Epithelial cell of umbilical artery (primary cell): ENCODE measurements around the gene OR51A4. TPM values are rescaled to one million over a fixed set of nuclear protein-coding genes. Genes with fewer than 3 reads are reported as not detected.

Experiments used
- total RNA-seq: library from RNA; depleted of rRNA; stranded (reverse); fragments of >200 nt; gene quantifications from 2 replicates; pipeline ENCODE4 v1.2.3, GENCODE V29; 2014

The OR51A4 gene, protein sequence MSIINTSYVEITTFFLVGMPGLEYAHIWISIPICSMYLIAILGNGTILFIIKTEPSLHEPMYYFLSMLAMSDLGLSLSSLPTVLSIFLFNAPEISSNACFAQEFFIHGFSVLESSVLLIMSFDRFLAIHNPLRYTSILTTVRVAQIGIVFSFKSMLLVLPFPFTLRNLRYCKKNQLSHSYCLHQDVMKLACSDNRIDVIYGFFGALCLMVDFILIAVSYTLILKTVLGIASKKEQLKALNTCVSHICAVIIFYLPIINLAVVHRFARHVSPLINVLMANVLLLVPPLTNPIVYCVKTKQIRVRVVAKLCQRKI
- total RNA-seq = not detected in 2 replicates

DNA sequence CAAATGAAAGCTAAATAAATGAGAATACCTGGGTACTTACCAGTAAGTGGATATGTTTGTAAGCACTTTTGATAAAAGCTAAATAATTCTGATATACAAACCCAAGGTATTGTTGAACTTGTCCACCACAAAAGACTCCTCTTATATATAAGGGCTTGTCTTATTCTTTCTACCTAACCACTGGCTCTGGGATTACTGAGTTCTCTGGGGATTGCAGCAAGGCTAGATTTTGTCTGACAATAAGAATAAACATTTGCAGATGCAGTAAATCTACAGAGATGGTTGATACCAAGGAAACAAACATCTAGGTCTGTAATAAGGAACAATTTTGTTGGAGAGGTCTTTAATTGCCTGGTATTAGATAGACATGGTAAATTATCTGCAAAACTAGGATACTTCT, at the start of gene OR51A4:
Gene OR51A4, minus strand, starts transcription at position 101 of the 400 bp plus-strand sequence. CDS start 505 bp downstream, outside the sequence.

DNA sequence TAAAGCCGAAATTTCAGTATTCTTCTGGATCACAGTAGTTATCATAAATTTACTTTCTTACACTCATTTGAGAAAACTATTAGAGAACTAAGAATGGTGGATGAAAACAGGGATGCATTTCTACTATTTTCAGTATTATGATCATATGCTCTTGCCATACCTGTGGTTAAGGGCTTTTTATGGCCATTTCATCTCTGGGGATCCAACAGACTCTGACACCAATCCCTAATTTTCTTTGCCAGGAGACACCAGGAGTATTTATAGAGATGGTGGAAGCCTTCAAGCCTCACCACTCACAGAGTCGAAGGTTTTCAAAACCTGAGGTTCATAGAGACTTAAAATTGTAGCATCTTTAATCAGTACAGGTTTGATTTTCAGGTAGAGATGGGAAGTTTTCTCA, 47.1 kb upstream of the OR51A4 start, which contains the start of gene OR51L1:
Gene OR51L1, plus strand, starts transcription at position 301 of the 400 bp plus-strand sequence. CDS start 4,132 bp downstream, outside the sequence.

DNA sequence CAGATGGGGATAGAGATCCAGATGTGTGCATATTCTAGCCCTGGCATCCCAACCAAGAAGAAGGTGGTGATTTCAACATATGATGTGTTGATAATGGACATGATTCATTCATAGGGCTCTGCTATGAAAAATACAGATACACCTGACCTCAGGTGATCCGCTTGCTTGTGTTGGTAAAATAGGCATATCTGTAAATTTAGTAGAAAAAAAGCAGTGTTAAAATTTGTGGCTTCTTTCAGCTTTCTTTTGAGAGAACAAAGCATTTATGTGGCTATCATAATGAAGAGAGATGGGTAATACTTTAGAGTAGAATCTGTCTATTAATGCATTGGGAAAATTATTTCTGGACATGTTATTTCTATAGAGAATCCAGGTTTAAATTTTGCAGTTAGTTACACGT, 8.2 kb upstream of the OR51A4 start, which contains the start of gene OR51A2:
Gene OR51A2, minus strand, starts transcription at position 101 of the 400 bp plus-strand sequence. Its CDS starts 0 bp downstream, at position 101.

GRCh38 chr11:4924239-4924638, 23.2 kb downstream of the OR51A4 start, which contains the start of gene OR51G1:
Gene OR51G1 (minus strand): TSS chr11:4924339. CDS start chr11:4924339, 0 bp downstream.

DNA sequence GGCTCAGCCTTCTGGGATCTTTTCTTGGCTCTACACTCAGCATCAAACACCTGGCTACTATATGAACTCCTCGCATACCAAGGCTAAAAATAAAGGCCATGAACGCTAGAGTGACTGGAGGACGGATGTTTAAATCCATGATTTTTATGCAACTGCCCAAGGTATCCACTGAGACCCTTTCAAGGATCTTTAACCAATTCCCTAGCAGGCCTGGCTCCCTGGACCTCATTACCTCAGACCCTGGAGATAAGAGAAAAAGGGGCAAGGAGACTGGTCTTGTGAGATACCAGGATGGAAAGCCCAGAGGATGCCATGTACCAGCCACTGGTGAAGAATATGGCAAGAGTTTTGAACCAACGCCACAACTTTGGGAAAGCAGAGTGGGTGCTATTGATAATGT, 28.2 kb downstream of the OR51A4 start, which contains the start of gene OR51G2:
Gene OR51G2, minus strand, starts transcription at position 101 of the 400 bp plus-strand sequence. CDS start 3,687 bp downstream, outside the sequence.

DNA sequence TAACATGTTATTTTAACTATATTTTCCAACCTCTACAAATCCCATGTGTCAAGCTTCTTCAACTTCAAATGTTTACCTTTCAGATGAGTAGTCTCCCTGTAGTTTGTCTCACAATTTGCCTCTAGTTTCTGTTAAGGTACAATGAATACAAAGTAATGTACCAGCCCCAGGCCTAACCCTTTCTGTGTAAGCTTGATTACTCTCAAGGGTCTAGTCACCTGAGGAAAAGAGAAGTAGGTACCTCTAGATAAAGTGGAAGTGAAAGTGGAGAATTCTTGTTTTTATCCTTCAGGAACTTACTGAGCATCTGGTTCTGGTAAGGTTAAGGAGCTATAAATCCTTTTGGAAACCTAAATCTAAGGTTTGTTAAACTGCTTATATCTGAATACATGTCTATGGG, 43.9 kb downstream of the OR51A4 start, which contains the start of gene OR51A7:
Gene OR51A7, plus strand, starts transcription at position 300 of the 400 bp plus-strand sequence. CDS start 3,587 bp downstream, outside the sequence.

Other genes with a start within 250 kb of the OR51A4 start
- gene OR51E2, start 249.8 kb downstream of the OR51A4 start, total RNA-seq = not detected in 2 replicates
- not detected in 2 replicates for gene MMP26, start 242.8 kb downstream of the OR51A4 start, total RNA-seq
- not detected in 2 replicates for gene OR51F1, start 177.7 kb downstream of the OR51A4 start, total RNA-seq
- not detected in 2 replicates for gene OR52R1, start 143.2 kb downstream of the OR51A4 start, total RNA-seq
- not detected in 2 replicates for gene OR51F2, start 126.3 kb downstream of the OR51A4 start, total RNA-seq
- not detected in 2 replicates for gene OR51S1, start 98.4 kb downstream of the OR51A4 start, total RNA-seq
- gene OR51T1, start 65.7 kb downstream of the OR51A4 start, total RNA-seq = not detected in 2 replicates
- gene OR51A7, start 43.8 kb downstream of the OR51A4 start, total RNA-seq = not detected in 2 replicates
- not detected in 2 replicates for gene OR51G2, start 28.3 kb downstream of the OR51A4 start, total RNA-seq
- gene OR51G1, start 23.3 kb downstream of the OR51A4 start, total RNA-seq = not detected in 2 replicates
- not detected in 2 replicates for gene OR51A2, start 8.1 kb upstream of the OR51A4 start, total RNA-seq
- not detected in 2 replicates for gene OR51L1, start 47.2 kb upstream of the OR51A4 start, total RNA-seq
- not detected in 2 replicates for gene OR52J3, start 98.9 kb upstream of the OR51A4 start, total RNA-seq
- not detected in 2 replicates for gene OR52E2, start 112.0 kb upstream of the OR51A4 start, total RNA-seq
- gene OR52E1, start 122.0 kb upstream of the OR51A4 start, total RNA-seq = not detected in 2 replicates
- gene OR52A5, start 190.8 kb upstream of the OR51A4 start, total RNA-seq = not detected in 2 replicates
- not detected in 2 replicates for gene OR52A1, start 207.2 kb upstream of the OR51A4 start, total RNA-seq